ENCODE results near the gene KCNC1.

KCNC1 gene

DNA sequence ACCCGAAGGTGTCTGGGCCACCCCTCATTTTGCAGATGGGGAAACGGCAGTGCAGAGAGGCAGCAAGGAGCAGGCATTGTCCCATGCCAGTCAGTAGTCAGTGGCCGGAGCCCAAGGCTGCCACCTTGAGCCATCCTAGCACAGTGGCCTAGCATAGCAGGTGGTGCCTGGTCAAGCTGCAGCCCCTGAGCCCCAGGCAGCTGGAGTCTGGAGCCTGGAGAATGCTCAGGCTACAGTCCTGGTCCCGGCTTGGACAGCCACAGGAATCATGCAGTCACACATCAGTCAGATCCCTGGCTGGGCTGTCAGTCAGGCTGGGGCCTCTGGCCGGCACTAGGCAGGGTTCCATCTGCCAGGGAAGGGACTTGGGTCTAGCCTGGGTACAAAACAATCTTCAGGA lies 18.6 kb downstream of the KCNC1 start:
- no peak for DNase-seq (ENCODE audit: low read depth in 2 of 2)

DNA sequence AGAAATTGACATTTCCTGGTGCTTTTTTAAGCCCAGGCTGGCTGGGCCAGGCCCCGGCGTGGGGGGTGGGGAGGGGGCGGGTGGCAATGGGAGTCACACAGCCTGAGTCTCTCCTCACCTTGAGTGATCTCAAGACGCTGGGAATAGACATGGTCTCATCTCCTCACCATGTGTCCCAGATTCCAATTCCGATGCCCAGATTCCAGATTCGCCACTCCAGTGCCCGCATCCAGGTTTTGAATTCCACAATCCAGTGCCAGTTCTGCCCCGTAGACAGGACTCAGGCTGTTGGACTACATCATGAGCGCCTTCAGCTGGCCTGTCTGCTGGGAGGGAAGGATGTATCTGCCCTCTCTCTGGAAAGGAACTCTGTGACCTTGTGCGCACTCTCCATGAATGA lies 19.1 kb downstream of the KCNC1 start:
- no peak for DNase-seq (ENCODE audit: low read depth in 2 of 2)

DNA sequence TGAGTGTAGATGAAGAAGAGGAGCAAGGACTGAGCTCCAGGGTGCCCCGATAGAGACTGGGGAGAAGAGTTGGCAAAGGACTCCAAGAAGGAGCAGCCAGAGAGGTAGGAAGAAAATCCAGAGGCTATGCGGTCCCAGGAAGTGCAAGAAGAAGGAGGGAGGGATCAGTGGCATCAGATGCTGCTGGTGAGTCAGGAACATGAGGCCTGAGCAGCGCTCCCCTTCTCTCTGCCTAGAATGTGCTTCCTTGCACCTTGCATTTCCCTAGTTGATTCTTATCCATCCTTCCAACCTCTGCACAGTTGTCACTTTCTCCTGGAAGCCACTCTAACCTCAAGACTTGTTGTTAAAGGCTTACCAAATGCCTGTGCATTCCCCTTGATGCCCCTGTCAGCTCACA lies 21.3 kb downstream of the KCNC1 start:
- no peak for DNase-seq (ENCODE audit: low read depth in 2 of 2)

DNA sequence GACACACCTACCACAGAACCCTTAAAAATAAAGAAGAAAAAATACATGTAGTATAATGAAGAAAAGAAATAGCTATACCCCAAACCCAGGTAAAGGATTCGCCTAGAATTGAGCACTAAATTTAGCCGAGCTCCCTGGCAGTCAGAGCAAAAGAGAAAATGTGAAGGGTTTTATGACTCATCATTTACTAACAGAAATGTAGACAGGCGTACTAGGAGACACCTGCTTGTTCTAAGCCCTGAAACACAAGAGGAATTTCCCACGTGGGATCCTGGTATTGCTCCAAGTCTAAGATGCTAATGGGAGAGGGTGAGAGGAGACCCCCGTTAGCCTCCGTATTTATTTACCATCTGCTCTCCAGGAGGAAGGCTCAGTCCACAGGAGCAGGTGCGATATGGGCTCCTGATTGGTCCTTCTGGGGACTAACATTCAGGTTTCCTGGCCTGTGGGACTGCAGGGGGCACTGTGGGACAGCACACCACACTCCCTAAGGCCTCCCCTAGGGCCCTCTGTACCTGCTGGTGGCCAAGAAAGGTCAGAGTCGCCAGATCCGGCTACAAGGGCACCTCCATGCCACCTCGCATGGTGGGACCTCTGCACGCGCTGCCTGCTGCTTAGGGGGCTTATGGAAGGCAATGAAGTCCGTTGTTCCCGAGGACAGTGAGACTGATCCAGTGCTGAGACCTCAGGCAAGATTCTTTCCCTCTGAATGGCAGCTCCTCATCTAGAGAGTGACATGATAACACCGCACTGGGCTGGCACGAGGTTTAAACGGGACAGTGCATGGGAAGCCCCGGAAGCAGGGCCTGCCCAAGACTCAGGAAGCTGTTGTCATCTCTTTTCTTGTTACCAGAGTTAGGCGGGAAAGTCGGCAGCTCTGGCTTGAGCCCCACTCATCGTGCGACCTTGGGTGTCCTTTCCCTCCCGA lies 25.8 kb downstream of the KCNC1 start:
- peak; percentile 14 to 15 for DNase-seq (ENCODE audit: low read depth in 2 of 2)

DNA sequence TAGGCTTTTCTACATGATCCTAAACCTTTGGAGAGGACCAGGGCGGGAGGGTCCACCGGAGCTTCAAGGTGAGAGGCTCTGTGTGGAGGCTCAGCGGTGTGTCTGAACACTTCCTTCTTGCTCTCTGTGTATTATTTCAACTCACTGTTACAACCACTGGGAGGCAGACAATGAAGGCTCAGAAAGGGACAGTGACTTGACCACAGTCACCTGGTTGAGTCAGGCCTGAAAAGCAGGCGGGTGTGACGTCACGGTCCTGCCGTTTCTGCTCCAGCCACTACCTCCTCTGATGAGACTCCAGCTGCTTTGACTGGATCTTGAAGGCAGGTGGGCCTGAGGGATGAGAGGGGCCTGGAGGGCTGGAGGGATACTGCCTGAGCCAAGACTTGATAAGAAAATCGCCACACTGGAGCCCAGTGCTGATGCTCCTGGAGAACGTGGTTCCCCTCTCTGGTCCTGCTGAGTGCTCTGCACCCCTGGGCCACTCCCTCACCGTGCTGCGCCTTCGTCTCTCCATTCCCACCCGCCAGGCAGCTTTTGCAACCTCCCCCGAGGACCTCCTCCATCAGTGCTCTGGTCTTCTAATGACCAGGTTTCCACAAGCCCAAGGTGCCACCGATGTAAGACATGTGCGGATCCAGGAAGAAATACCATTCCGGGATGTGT lies 27.9 kb downstream of the KCNC1 start:
- DNase-seq (ENCODE audit: low read depth in 2 of 2), result no peak

DNA sequence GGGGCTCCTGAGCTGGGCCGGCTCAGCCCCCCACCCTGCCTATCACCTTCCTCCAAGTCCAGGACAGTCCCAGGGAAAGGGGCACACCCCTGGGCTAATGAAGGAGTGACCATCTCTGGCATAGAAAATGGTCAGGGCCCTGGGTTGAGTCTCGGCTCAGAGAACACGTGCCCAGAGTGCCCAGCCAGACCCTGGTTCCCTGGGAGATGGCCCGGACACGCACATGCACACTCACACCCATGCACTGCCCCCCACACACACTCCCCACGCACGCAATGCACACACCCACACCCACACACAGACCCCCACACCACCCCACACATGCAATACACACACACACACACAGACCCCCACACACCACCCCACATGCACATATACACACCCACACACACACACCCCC lies 28.7 kb downstream of the KCNC1 start:
- DNase-seq (ENCODE audit: low read depth in 2 of 2), result no peak

DNA sequence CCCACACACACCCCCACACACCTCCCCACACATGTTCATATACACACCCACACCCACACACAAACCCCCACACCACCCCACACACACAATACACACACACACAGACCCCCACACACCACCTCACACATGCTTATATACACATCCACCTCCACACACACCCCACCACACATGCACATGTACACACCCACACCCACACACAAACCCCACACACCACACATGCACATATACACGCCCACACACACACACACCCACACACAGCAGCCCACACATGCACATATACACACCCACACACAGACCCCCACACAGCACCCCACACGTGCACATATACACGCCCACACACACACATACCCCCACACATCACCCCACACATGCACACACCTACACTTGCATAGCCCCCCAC lies 29.1 kb downstream of the KCNC1 start:
- no peak for DNase-seq (ENCODE audit: low read depth in 2 of 2)

DNA sequence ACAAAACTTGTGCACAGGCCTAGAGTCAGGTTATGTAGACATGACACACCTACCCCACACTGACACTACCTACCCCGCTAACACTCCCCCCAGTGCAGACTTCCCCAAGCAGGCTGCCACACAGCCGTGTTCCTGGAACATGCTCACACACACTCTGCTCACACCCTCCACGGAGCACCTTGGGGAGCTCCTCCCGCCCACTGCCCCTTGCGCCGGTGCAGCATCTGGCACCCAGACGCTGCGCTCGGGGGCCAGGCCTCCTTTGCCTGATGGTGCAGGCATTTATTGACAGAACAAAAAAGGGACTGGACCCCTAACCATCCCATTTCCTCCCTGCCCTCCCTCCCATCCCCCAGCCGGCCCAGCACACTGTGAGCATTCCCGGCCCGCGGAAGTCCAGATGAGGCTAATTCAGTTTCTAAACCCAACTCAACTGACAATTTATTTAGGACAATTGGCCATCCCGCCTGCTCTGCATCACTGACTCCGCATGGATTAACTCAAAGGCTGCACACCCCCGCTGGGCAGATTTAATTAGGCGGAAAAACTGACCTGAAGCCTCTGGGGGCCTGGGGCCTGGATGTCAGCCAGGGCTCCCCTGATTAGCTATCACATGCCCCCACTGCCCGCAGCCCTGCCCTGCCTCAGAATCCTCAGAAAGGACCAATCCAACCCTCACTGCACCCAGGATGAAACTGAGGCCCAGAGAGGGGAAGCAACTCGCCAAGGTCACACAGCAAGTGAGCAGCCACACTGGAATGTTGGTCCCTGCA lies 30.1 kb downstream of the KCNC1 start:
- DNase-seq (ENCODE audit: low read depth in 2 of 2), result no peak

DNA sequence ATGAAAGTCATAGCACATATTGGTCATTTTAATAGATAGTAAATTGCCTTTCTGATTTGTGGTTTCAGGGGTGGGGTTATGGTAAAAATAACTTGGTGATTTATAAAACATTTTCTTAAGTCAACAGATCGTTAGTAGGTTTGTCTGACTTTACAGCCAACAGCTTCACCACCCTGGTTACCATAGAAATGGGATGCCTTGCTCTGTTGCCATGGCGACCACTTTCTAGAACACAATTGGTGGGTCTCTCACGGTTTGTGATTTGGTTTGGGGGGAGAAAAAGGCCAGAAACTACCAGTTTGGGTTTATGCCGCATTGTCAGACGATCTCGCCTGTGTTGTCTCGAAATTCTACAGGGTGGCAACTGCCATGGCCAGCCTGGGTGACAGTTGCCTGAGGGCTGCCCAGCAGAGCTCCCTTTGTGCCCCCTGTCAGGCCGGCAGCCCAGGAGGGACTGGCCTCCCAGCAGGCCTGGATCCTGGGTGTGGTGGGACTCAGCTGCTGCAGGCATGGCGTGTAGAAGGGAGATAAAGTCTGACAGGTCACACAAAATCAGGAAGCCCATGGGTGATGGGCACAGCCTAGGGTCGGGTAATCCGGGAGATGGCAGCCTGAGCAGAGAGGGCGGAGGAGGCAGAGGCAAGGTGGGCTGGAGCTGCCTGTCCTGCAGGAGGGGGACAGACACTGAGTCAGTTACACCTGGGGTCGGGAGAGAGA lies 30.9 kb downstream of the KCNC1 start:
- DNase-seq (ENCODE audit: low read depth in 2 of 2), result no peak

DNA sequence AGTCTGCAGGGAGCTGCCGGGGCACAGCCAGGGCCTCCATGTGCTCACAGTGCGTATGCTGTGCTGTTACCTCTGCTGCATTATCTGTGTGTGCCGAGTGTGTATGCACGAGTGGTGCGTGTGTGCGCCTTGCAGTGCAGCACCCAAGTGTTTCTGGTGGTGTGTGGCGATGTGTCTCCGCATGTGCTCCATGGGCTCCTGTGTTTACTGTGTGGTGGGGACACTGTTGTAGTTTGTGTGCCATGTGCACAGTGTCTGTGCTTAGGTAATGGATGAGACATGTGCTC lies 31.4 kb downstream of the KCNC1 start:
- no peak for DNase-seq (ENCODE audit: low read depth in 2 of 2)

DNA sequence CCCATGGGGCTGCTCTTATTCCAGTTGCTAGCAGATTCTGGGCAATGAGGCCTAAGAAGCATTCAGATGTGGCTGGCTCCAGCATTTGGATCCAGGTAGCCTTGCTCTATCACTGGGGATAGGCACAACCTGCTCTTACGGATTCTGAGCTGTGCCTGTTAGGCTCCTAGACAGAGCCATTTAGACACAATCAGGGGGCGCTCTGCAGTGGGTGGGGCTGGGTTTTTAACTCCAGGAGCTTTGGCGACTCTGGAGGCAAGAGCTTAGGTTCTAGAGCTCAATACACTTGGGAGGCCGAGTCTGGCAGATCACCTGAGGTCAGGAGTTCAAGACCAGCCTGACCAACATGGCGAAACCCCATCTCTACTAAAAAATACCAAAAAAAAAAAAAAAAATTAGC lies 32.0 kb downstream of the KCNC1 start:
- no peak for DNase-seq (ENCODE audit: low read depth in 2 of 2)

DNA sequence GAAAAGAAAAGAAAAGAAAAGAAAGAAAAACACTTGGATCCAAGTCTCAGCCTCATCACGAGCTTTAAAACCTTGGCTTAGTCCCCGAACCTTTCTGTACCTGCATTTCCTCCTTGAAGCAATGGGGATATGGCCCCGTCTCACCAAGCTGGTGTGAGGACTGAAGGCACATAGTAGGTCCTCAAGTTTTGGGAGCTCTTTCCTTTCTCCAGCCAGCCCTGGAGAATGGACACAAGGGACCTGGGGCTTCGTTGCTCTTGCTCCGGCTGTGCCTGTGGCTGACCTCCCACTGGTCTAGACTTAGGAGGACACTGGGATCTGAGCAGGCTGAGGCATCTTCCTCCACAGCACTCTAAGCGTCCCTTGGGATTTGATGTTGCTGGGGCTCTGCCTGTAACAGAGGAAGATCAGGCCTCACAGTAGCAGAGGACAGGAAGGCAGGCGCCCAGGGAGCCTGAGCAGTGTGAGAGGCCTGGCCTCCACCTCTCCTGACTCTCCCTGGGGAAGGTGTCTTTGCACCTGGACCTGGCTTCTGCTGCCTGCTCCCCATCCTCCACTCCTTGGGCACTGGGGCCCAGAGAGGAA lies 32.8 kb downstream of the KCNC1 start:
- DNase-seq (ENCODE audit: low read depth in 2 of 2), result no peak

DNA sequence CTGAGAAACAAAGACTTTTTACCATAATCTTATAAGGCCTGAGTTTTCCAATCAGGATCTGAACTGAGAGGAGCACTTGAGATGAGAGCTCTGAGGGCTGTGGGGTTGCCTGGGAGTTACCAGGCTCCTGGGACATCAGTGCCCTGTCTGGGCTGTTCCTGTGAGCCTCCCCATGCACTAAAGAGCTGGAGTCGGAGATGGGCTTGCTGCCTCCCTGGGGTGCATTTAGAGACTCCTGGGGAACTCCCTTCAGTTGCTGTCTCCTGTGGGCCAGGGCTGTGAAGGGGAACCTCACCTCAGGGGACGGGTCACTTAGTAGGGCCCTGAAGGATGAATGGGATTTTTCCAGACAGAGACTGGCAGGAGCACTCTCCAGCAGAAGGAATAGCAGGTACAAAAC lies 33.3 kb downstream of the KCNC1 start:
- no peak for DNase-seq (ENCODE audit: low read depth in 2 of 2)

DNA sequence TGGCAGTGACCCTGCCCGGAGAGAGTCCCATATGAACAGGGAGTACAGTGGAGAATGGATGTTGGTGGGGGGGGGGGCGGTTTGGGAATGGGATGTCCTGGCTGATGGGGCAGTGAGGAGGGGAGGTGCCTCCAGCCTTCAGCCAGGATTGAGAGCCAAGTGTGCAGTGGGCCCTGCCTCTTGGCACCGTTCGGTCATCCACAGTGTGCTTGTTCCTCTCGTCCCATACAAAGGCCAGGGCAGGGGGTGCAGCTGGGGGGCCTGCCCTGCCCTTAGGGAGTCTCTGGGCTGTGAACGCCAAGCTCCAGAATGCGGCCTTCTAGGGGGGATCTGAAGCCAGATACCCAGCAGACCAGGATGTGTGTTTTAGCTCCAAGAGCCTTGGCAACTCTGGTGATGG lies 34.0 kb downstream of the KCNC1 start:
- no peak for DNase-seq (ENCODE audit: low read depth in 2 of 2)

DNA sequence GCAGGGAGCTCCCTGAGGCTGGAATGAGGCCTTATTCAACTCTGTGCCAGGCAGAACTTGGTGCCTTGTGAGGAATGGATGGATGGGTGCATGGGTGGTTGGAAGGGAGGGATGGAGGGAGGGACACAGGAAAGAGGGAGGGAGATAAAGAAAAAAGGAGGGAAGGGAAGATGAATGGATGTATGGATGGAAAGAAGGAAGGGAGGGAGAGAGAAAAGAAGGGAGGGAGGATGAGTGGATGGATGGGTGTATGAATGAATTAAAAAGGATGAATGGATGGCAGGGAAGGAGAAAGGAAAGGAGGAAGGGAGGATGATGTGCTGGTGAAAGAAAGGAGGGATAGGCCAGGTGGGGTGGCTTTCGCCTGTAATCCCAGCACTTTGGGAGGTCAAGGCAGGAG lies 34.6 kb downstream of the KCNC1 start:
- DNase-seq (ENCODE audit: low read depth in 2 of 2), result no peak

DNA sequence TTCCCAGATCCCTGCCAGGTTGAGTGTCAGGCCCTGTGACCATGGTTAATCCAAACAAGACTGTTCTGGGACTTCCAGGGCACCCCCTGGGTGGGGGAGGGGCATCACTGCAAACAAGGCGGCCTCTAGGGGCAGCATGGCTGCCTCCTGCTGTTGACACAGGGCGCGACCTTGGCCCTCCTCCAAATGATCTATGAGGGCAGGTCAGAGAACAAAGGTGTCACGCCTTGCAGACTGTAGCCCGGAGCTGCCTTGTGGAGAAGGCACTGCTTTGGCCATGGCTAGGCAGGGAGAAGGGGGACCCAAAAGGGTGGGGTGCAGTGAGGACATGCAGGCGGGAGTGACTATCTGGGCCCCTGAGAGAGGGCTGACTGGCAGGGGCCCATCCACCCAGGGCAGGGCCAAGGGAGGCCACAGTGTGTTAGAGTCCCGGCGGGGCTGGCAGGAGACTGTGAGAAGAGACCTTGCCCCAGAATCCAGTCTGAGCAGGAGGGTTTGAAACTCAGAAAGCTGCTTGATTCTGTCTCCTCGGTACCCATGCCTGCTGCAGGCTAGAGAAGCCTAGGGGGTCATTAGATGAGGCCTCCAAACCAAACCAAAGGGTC lies 35.6 kb downstream of the KCNC1 start:
- DNase-seq (ENCODE audit: low read depth in 2 of 2), result peak in 1 of 2 donors; percentile 6

DNA sequence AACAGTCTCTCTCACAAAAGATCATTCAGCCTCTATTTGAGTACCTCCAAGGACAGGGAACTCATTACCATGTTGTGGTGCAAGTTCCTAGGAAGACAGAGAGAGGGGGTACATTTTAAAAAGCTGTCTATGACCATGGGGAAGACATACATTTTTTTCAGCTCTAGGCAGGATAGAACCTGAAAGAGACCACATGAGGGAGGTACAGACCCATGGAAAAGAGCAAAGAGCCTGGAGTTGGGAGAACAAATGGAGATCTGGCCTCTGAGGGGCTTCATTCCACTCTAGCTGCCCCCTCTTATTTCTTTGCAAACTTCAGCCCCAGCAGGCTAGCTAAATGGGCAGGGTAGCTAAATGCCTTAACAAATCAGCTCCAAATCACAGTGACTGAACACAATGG lies 36.3 kb downstream of the KCNC1 start:
- no peak for DNase-seq (ENCODE audit: low read depth in 2 of 2)

DNA sequence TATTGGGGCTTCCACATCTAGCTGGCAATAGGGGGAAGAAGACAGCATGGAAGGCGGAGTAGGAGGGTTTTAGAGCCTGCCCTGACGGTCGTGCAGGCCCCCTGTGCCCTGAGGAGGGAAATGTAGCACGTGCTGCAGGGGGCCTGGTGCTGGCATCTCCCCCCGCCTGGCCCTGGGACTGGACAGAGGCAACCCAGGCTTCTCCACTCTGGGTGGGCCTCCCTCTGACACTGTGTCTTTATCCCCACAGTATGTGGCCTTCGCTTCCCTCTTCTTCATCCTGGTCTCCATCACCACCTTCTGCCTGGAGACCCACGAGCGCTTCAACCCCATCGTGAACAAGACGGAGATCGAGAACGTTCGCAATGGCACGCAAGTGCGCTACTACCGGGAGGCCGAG lies 36.8 kb downstream of the KCNC1 start:
- no peak for DNase-seq (ENCODE audit: low read depth in 2 of 2)

DNA sequence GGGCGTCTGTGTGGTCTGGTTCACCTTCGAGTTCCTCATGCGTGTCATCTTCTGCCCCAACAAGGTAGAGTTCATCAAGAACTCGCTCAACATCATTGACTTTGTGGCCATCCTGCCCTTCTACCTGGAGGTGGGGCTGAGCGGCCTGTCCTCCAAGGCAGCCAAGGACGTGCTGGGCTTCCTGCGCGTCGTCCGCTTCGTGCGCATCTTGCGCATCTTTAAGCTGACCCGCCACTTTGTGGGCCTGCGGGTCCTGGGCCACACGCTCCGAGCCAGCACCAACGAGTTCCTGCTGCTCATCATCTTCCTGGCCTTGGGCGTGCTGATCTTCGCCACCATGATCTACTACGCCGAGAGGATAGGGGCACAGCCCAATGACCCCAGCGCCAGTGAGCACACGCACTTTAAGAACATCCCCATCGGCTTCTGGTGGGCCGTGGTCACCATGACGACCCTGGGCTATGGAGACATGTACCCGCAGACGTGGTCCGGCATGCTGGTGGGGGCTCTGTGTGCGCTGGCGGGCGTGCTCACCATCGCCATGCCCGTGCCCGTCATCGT lies 37.3 kb downstream of the KCNC1 start:
- DNase-seq (ENCODE audit: low read depth in 2 of 2), result no peak

DNA sequence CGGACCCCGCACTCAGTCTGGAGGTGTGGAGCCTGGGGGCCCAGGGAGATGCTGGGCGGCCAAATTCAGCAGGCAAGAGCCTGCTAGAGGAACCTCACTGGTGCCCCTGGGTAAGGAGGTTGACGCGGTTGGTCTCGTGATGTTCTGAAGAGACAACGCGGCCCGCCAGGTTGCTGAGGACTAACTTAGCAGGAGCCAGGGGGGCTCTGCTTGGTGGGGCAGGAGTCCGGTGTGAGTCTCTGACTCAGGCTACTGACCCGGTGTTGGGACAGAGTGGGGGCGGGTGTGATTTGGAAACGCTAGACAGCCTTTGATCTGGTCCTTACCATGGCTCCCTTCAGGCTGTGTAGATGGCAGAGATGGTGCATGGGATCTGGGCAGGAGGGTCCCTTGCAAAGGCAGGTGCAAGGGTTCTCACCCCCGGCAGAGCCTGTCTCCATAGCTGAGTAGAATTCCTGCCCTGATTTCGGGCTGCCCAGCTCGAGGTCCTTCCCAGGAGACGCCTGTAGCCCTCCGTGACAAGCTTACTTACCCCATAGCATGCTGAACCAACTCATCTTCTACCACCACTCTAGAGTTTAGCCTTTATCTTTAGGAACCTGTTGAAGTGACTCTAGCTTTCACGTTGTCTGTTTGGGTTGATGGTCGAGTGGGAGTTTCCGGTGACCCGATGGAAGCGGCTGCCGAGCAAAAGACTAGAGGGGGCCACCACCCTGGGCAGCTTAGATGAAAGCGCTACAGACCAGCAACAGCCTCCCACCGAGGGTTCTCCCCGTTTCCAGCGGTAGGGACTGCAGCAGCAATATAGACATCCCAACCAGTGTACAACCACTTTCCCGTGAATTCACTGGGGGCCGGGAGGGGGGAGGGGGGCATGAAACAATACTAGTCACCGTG lies 38.4 kb downstream of the KCNC1 start:
- DNase-seq (ENCODE audit: low read depth in 2 of 2), result no peak

Data from stimulated activated CD4-positive, alpha-beta T cell treated with anti-CD3 and anti-CD28 coated beads, Interleukin-4, amount 100 ng/mL, for 48 hours (primary cell).